ENCODE measurements around the gene CPSF3. TPM values are rescaled to one million over a fixed set of nuclear protein-coding genes. Genes with fewer than 3 reads are reported as not detected.

The CPSF3 gene
- total RNA-seq, 6 donors from 2014 or later: 11.3 to 41.0 (median 22.5) TPM

GRCh38 chr2:9384521-9384920 lies 38.9 kb upstream of the CPSF3 start:
- no peak for TF ChIP-seq POLR2AphosphoS5 (IDR thresholded peaks at IDR 0.05)
- TF ChIP-seq POLR2A (IDR thresholded peaks at IDR 0.05): no peak
- TF ChIP-seq CTCF (IDR thresholded peaks at IDR 0.05): no peak
- TF ChIP-seq EP300 (IDR thresholded peaks at IDR 0.05): no peak
- H3K4me3 ChIP-seq: no peak overlapping the region
- WGBS, 2 donors: 90 to 92% methylated on average over 4 of the region's 4 CpGs
- no peak overlapping the region for H3K27ac ChIP-seq
- DNase-seq: no peak
- no peaks in the 10 kb centered on the region for H3K27me3 ChIP-seq
- ATAC-seq (ENCODE audit: low FRiP score in 2 of 2): no peak
- H3K4me1 ChIP-seq: peaks cover 0 to 14% (median 2%) of the 10 kb centered on the region in 4 donors
- no peaks in the 10 kb centered on the region for H3K9me3 ChIP-seq
- H3K36me3 ChIP-seq: peaks cover 0 to 55% (median 10%) of the 10 kb centered on the region in 4 donors

DNA sequence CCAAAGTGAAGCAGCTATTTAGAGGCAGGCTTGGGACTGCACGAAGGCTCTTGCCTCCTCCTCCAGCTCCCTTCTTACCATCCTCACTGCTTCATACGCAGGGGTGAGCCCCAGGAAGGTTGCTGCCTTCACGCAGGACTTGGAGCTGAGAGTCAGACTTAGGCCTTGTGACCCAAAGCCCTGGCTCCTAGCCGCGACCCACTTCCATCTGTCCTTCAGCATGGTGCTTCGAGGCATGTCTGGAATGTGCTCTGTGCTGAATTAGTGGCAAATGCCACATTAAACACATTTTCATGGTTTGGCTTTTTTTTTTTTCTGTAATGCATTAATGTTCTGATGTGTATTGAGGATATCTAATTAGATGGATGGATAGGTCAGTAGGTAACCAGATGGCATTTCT lies 37.6 kb upstream of the CPSF3 start:
- H3K27me3 ChIP-seq: no peaks in the 10 kb centered on the region
- no peaks in the 10 kb centered on the region for H3K9me3 ChIP-seq
- H3K36me3 ChIP-seq: peaks cover 0 to 61% (median 12%) of the 10 kb centered on the region in 4 donors
- peaks cover 0 to 13% (median 1%) of the 10 kb centered on the region in 4 donors for H3K4me1 ChIP-seq
- ATAC-seq (ENCODE audit: low FRiP score in 2 of 2) (no peak), DNase-seq (no peak)
- TF ChIP-seq EP300 (IDR thresholded peaks at IDR 0.05) (no peak), POLR2A (IDR thresholded peaks at IDR 0.05) (no peak), POLR2AphosphoS5 (IDR thresholded peaks at IDR 0.05) (no peak), CTCF (IDR thresholded peaks at IDR 0.05) (no peak)
- no peak overlapping the region for H3K27ac ChIP-seq
- 90 to 94% methylated on average over 5 to 6 of the region's 6 CpGs for WGBS, 2 donors
- no peak overlapping the region for H3K4me3 ChIP-seq

GRCh38 chr2:9388199-9388681 lies 35.2 kb upstream of the CPSF3 start:
- no peaks in the 10 kb centered on the region for H3K27me3 ChIP-seq
- ATAC-seq (ENCODE audit: low FRiP score in 2 of 2) (no peak), DNase-seq (no peak)
- WGBS, 2 donors: 91 to 95% methylated on average over 11 of the region's 11 CpGs
- H3K27ac ChIP-seq: no peak overlapping the region
- no peak for TF ChIP-seq POLR2AphosphoS5 (IDR thresholded peaks at IDR 0.05)
- TF ChIP-seq EP300 (IDR thresholded peaks at IDR 0.05): no peak
- TF ChIP-seq POLR2A (IDR thresholded peaks at IDR 0.05): no peak
- no peak overlapping the region for H3K4me3 ChIP-seq
- H3K9me3 ChIP-seq: no peaks in the 10 kb centered on the region
- peaks cover 0 to 74% (median 18%) of the 10 kb centered on the region in 4 donors for H3K36me3 ChIP-seq
- H3K4me1 ChIP-seq: peaks cover 0 to 6% (median 0%) of the 10 kb centered on the region in 4 donors

DNA sequence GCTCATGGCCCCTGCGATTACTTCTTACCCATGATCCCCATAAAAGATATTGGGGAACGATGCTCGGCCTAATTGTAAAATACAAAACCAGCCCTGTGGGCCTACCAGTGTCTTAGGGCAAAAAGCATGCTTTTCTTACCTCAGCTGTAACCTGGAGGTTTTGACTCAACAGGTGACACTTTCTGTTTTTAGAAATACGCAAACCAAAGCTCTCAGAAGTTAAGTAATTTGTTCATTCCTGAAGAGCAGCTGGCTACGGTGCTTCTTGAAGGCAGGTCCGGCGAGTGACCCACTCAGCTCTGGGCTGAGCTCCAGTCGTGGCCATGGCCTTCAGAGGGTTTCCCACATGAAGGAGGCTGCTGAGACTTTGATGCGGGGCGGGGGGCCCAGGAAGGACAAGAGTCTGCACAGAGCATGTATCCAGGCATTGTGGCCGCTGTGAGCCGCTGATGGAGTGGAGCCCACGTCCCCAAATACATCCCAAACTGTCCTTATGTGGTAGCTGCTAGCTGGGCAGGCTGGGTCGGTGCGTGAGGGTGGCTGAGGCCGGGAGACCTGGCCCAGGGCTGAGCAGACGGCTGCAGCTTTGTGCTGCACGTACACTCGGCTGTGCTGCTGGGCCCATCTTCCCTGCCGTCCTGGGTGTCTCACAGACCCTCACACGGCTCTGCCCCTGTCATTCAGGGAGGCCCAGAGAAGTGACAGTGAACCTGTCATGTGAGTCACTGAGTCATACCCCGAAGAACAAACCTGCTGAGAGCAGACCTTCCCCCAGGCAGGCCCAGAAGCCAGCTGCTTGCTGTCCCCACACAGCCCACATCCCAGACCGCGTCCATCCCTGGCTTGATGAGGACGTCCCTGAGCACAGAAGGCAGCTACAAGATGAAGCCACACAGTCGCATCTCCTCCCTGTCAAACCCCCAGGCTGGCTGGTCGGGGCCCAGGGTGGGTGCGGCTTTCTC lies 34.2 kb upstream of the CPSF3 start:
- Histone ChIP-seq H3K36me3 (peaks cover 0 to 76% (median 24%) of the 10 kb centered on the region in 4 donors), H3K4me3 (no peak overlapping the region), H3K9me3 (no peaks in the 10 kb centered on the region), H3K27ac (no peak overlapping the region), H3K27me3 (no peaks in the 10 kb centered on the region), H3K4me1 (peaks cover 0 to 6% (median 0%) of the 10 kb centered on the region in 4 donors)
- DNase-seq (no peak), ATAC-seq (ENCODE audit: low FRiP score in 2 of 2) (no peak)
- TF ChIP-seq EP300 (IDR thresholded peaks at IDR 0.05) (no peak), POLR2AphosphoS5 (IDR thresholded peaks at IDR 0.05) (no peak), CTCF (IDR thresholded peaks at IDR 0.05) (no peak), POLR2A (IDR thresholded peaks at IDR 0.05) (no peak)
- WGBS, 2 donors: 88 to 90% methylated on average over 22 to 28 of the region's 28 CpGs

- Histone ChIP-seq H3K27ac (no peak overlapping the region), H3K27me3 (no peaks in the 10 kb centered on the region), H3K36me3 (peaks cover 0 to 80% (median 29%) of the 10 kb centered on the region in 4 donors), H3K9me3 (no peaks in the 10 kb centered on the region), H3K4me1 (peaks cover 0 to 6% (median 0%) of the 10 kb centered on the region in 4 donors), H3K4me3 (no peak overlapping the region)
- TF ChIP-seq POLR2AphosphoS5 (IDR thresholded peaks at IDR 0.05) (no peak), EP300 (IDR thresholded peaks at IDR 0.05) (no peak), CTCF (IDR thresholded peaks at IDR 0.05) (no peak), POLR2A (IDR thresholded peaks at IDR 0.05) (no peak)
- DNase-seq (no peak), ATAC-seq (ENCODE audit: low FRiP score in 2 of 2) (no peak)
- WGBS, 2 donors: 89 to 92% methylated on average over 6 to 7 of the region's 7 CpGs
These were observed 33.2 kb upstream of the CPSF3 start for GRCh38 chr2:9390151-9390850.
